ENCODE results near the gene GFM2.
"Not testable (repeated sequence)": the region's sequence is repeated elsewhere in the genome, so short reads cannot be mapped to it uniquely, and the experiment has no call there.

GFM2 gene

GRCh38 chr5:74725331-74725730 is 41.6 kb downstream of the GFM2 start:
- in situ Hi-C loops (cut with HindIII; ENCODE audit: low sequenced_read_pairs): no loop called here

- in situ Hi-C loops (cut with HindIII; ENCODE audit: low sequenced_read_pairs): loop anchor here (5.0 kb wide), 2 partner anchors 40 kb away; no protein-coding TSS in a partner anchor
Measured at GRCh38 chr5:74722271-74722670, 44.6 kb downstream of the GFM2 start.

GRCh38 chr5:74717596-74717995 is 49.3 kb downstream of the GFM2 start:
- in situ Hi-C loops (cut with HindIII; ENCODE audit: low sequenced_read_pairs): no loop called here

GRCh38 chr5:74693191-74693590 is 73.7 kb downstream of the GFM2 start:
- in situ Hi-C loops (cut with HindIII; ENCODE audit: low sequenced_read_pairs): no loop called here

GRCh38 chr5:74686962-74687751 is 79.8 kb downstream of the GFM2 start:
- in situ Hi-C loops (cut with HindIII; ENCODE audit: low sequenced_read_pairs): no loop called here

GRCh38 chr5:74685979-74686631 is 80.8 kb downstream of the GFM2 start:
- in situ Hi-C loops (cut with HindIII; ENCODE audit: low sequenced_read_pairs): no loop called here

GRCh38 chr5:74684900-74685851 is 81.7 kb downstream of the GFM2 start, which contains the start of gene HEXB:
Gene HEXB, plus strand, starts transcription at chr5:74685233. Its CDS starts 28 bp downstream, at chr5:74685261.
- in situ Hi-C loops (cut with HindIII; ENCODE audit: low sequenced_read_pairs): loop anchor here (5.0 kb wide), 1 partner anchor 37 kb away; no protein-coding TSS in a partner anchor

- in situ Hi-C loops (cut with HindIII; ENCODE audit: low sequenced_read_pairs): loop anchor here (5.0 kb wide), 1 partner anchor 42 kb away; no protein-coding TSS in a partner anchor
Measured at GRCh38 chr5:74679966-74680365, 87.0 kb downstream of the GFM2 start.

GRCh38 chr5:74679300-74679699 is 87.6 kb downstream of the GFM2 start:
- in situ Hi-C loops (cut with HindIII; ENCODE audit: low sequenced_read_pairs): not testable (repeated sequence)

- in situ Hi-C loops (cut with HindIII; ENCODE audit: low sequenced_read_pairs): not testable (repeated sequence)
Measured at GRCh38 chr5:74678123-74678522, 88.8 kb downstream of the GFM2 start.

GRCh38 chr5:74676466-74676865 is 90.5 kb downstream of the GFM2 start:
- in situ Hi-C loops (cut with HindIII; ENCODE audit: low sequenced_read_pairs): not testable (repeated sequence)

- in situ Hi-C loops (cut with HindIII; ENCODE audit: low sequenced_read_pairs): no loop called here
Measured at GRCh38 chr5:74673011-74673790, 93.7 kb downstream of the GFM2 start.

- in situ Hi-C loops (cut with HindIII; ENCODE audit: low sequenced_read_pairs): no loop called here
Measured at GRCh38 chr5:74672215-74672877, 94.6 kb downstream of the GFM2 start.

All from endothelial cell of hepatic sinusoid (primary cell).